Measurements from ENCODE around the gene MAN1C1. TPM values are rescaled to one million over a fixed set of nuclear protein-coding genes. Genes with fewer than 3 reads are reported as not detected.

Gene MAN1C1
- total and polyA plus RNA-seq, 9 of the 15 experiments (the other 6 are each of a cell fraction or from before 2014, with no cell fraction given), result 0.04 to 0.44 (median 0.10) TPM; not detected in 3

GRCh38 chr1:25771221-25772114 is 154.9 kb downstream of the MAN1C1 start (continued):
- no peak for TF ChIP-seq VEZF1 (CRISPR knock-in tag; IDR thresholded peaks at IDR 0.05)
- TF ChIP-seq TBL1XR1 (IDR thresholded peaks at IDR 0.05; ENCODE audit: low read length in 2 of 2), result no peak
- TF ChIP-seq ZNF79 (CRISPR knock-in tag; IDR thresholded peaks at IDR 0.05; ENCODE audit: low read depth), result no peak
- no peak for TF ChIP-seq HCFC1 (IDR thresholded peaks at IDR 0.05; ENCODE audit: low read depth, low read length)
- no peak for TF ChIP-seq USF2 (CRISPR knock-in tag; IDR thresholded peaks at IDR 0.05)
- TF ChIP-seq ZNF75A (CRISPR knock-in tag; IDR thresholded peaks at IDR 0.05), result no peak
- no peak for TF ChIP-seq ZNF699 (CRISPR knock-in tag; IDR thresholded peaks at IDR 0.05; ENCODE audit: insufficient replicate concordance)
- TF ChIP-seq ARID3B (CRISPR knock-in tag; IDR thresholded peaks at IDR 0.05; ENCODE audit: borderline replicate concordance), result no peak
- TF ChIP-seq RFX5 (IDR thresholded peaks at IDR 0.05; ENCODE audit: low read depth, low read length), result no peak
- TF ChIP-seq, protein P1, sequence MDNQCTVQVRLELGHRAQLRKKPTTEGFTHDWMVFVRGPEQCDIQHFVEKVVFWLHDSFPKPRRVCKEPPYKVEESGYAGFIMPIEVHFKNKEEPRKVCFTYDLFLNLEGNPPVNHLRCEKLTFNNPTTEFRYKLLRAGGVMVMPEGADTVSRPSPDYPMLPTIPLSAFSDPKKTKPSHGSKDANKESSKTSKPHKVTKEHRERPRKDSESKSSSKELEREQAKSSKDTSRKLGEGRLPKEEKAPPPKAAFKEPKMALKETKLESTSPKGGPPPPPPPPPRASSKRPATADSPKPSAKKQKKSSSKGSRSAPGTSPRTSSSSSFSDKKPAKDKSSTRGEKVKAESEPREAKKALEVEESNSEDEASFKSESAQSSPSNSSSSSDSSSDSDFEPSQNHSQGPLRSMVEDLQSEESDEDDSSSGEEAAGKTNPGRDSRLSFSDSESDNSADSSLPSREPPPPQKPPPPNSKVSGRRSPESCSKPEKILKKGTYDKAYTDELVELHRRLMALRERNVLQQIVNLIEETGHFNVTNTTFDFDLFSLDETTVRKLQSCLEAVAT (IDR thresholded peaks at IDR 0.05), result no peak
- TF ChIP-seq, protein P2, sequence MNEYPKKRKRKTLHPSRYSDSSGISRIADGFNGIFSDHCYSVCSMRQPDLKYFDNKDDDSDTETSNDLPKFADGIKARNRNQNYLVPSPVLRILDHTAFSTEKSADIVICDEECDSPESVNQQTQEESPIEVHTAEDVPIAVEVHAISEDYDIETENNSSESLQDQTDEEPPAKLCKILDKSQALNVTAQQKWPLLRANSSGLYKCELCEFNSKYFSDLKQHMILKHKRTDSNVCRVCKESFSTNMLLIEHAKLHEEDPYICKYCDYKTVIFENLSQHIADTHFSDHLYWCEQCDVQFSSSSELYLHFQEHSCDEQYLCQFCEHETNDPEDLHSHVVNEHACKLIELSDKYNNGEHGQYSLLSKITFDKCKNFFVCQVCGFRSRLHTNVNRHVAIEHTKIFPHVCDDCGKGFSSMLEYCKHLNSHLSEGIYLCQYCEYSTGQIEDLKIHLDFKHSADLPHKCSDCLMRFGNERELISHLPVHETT (CRISPR knock-in tag; conservative IDR thresholded peaks at IDR 0.05 in 1 of 2, IDR thresholded peaks at IDR 0.05 in 1 of 2), result no peak
- no peak for TF ChIP-seq KLF1 (tag; IDR thresholded peaks at IDR 0.05)
- TF ChIP-seq ILF3 (IDR thresholded peaks at IDR 0.05; ENCODE audit: borderline replicate concordance), result no peak
- TF ChIP-seq TAF15 (IDR thresholded peaks at IDR 0.05; ENCODE audit: low read depth, low read length), result no peak
- TF ChIP-seq, protein P3, sequence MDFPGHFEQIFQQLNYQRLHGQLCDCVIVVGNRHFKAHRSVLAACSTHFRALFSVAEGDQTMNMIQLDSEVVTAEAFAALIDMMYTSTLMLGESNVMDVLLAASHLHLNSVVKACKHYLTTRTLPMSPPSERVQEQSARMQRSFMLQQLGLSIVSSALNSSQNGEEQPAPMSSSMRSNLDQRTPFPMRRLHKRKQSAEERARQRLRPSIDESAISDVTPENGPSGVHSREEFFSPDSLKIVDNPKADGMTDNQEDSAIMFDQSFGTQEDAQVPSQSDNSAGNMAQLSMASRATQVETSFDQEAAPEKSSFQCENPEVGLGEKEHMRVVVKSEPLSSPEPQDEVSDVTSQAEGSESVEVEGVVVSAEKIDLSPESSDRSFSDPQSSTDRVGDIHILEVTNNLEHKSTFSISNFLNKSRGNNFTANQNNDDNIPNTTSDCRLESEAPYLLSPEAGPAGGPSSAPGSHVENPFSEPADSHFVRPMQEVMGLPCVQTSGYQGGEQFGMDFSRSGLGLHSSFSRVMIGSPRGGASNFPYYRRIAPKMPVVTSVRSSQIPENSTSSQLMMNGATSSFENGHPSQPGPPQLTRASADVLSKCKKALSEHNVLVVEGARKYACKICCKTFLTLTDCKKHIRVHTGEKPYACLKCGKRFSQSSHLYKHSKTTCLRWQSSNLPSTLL (IDR thresholded peaks at IDR 0.05), result no peak
- TF ChIP-seq FOXJ2 (tag; IDR thresholded peaks at IDR 0.05), result no peak
- TF ChIP-seq TCF7L2 (IDR thresholded peaks at IDR 0.05; ENCODE audit: low read depth, low read length), result no peak
